ENCODE measurements around the gene IQSEC2. TPM values are rescaled to one million over a fixed set of nuclear protein-coding genes. Genes with fewer than 3 reads are reported as not detected.

The IQSEC2 gene
- total and polyA plus RNA-seq, 7 donors, result 8.2 to 63.8 (median 41.5) TPM

DNA sequence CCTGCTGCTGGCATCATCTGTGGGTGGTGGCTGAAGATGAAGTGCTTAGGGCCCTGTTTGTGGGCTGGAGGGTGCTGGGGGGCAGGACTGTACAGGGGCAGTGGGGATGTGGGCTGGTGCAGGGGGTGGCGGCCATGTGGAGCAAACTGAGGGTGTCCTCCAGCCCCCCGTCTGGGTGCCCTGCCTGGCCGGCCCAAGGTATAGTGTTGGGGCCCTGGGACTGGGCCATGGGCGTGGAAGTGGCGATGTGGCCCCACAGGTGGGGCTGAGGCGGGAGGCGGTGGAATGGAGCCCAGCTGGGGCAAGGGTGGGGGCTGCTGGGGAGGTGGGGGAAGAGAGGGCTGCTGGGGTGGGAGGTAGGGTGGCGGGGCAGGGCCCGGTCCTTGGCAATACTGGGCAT lies 46.9 kb downstream of the IQSEC2 start:
- Histone ChIP-seq H3K27ac (no peak overlapping the region), H3K27me3 (ENCODE audit: insufficient read depth in 3 of 3, low read length in 2 of 3) (peaks cover 0 to 26% (median 0%) of the 10 kb centered on the region in 3 donors), H3K9me3 (no peaks in the 10 kb centered on the region), H3K4me1 (no peaks in the 10 kb centered on the region), H3K36me3 (ENCODE audit: insufficient read depth in 1 of 2, low read depth in 1 of 2) (peaks cover 0 to 7% of the 10 kb centered on the region in 2 donors), H3K4me3 (no peak overlapping the region)
- DNase-seq (no peak), ATAC-seq (no peak)
- WGBS, 3 donors, result 92 to 96% (median 92%) methylated on average over 4 to 9 of the region's 9 CpGs
- intact Hi-C loops (cut with DNase I), result no loop called here
- TF ChIP-seq, protein P1, sequence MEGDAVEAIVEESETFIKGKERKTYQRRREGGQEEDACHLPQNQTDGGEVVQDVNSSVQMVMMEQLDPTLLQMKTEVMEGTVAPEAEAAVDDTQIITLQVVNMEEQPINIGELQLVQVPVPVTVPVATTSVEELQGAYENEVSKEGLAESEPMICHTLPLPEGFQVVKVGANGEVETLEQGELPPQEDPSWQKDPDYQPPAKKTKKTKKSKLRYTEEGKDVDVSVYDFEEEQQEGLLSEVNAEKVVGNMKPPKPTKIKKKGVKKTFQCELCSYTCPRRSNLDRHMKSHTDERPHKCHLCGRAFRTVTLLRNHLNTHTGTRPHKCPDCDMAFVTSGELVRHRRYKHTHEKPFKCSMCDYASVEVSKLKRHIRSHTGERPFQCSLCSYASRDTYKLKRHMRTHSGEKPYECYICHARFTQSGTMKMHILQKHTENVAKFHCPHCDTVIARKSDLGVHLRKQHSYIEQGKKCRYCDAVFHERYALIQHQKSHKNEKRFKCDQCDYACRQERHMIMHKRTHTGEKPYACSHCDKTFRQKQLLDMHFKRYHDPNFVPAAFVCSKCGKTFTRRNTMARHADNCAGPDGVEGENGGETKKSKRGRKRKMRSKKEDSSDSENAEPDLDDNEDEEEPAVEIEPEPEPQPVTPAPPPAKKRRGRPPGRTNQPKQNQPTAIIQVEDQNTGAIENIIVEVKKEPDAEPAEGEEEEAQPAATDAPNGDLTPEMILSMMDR (IDR thresholded peaks at IDR 0.05), result no peak

DNA sequence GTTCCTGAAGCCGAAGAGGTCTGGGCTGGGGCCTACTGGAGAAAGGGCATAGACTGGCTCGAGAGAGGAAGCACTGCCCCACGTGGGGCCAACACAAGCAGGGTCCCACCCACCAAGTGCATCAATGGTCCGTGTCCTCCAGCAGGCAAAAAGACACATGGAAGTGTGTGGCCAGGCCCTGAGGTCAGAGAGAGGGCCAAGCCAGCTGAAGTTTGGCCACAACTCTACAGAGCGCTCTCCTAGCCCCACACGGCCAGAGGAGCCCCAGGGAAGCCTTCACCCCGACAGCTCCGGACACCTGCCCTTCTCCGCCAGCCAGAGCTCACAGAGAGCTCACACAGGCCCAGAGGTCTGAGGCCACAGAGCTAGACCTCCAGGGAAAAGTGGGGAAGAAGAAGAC lies 47.8 kb downstream of the IQSEC2 start:
- Histone ChIP-seq H3K27ac (no peak overlapping the region), H3K36me3 (ENCODE audit: insufficient read depth in 1 of 2, low read depth in 1 of 2) (peaks cover 0 to under 1% of the 10 kb centered on the region in 2 donors), H3K27me3 (ENCODE audit: insufficient read depth in 3 of 3, low read length in 2 of 3) (peaks cover 0 to 25% (median 0%) of the 10 kb centered on the region in 3 donors), H3K4me1 (no peaks in the 10 kb centered on the region), H3K9me3 (no peaks in the 10 kb centered on the region), H3K4me3 (no peak overlapping the region)
- intact Hi-C loops (cut with DNase I), result no loop called here
- WGBS, 3 donors, result 77 to 84% (median 81%) methylated on average over 6 to 9 of the region's 9 CpGs
- TF ChIP-seq, protein P1 (IDR thresholded peaks at IDR 0.05), result no peak
- no peak for ATAC-seq
- no peak for DNase-seq

DNA sequence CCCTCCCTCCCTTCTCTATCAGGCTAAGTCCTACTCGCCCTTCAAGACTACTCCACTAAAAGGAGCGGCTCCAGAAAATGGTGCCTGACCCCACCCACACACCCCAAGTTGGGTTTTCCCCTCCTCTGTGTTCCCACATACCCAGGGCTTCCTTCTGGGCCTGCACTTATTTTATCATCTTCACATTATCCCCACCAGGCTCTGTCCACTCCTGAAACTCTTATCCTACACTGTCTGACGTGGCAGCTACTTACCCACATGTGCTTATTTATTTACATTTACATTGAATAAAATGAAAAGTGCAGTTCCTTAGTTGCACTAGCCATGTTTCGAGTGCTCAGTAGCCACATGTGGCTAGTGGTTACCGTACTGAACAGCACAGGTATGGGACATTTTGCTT lies 51.3 kb downstream of the IQSEC2 start:
- H3K9me3 ChIP-seq, result no peaks in the 10 kb centered on the region
- no peak overlapping the region for H3K4me3 ChIP-seq
- intact Hi-C loops (cut with DNase I), result no loop called here
- TF ChIP-seq, protein P1 (IDR thresholded peaks at IDR 0.05), result no peak
- ATAC-seq (no peak), DNase-seq (no peak)
- no peak overlapping the region for H3K27ac ChIP-seq
- H3K4me1 ChIP-seq, result no peaks in the 10 kb centered on the region
- WGBS, 3 donors, result 74 to 88% (median 87%) methylated on average over 3 to 5 of the region's 5 CpGs
- peaks cover 0 to 21% (median 0%) of the 10 kb centered on the region in 3 donors for H3K27me3 ChIP-seq (ENCODE audit: insufficient read depth in 3 of 3, low read length in 2 of 3)
- H3K36me3 ChIP-seq (ENCODE audit: insufficient read depth in 1 of 2, low read depth in 1 of 2), result no peaks in the 10 kb centered on the region

DNA sequence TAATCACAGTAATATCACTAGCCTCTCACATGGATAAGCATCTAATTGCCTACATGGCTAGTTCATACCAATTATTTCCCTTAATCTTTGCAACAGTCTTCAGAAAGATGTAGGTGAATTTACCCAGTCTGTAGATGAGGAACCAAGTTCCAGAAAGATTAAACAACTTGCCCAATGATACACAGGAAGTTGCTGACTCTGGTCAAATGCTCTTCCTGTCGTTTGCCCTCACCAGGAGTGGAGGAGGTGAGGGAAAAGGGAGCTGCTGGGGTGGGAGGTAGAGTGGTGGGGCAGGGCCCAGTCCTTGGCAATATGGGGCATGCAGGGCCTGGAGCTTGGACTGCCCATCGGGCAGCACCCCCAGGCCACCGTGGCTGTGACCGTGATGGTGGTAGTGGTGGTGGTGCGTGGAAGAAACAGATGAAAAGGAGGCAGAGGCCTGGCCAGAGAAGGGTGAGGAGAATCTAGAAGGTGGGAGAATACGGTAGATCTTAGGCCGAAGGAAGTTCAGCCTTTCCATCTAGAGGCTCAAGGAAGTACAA lies 54.1 kb downstream of the IQSEC2 start:
- DNase-seq, result no peak
- Histone ChIP-seq H3K36me3 (ENCODE audit: insufficient read depth in 1 of 2, low read depth in 1 of 2) (no peaks in the 10 kb centered on the region), H3K4me3 (no peak overlapping the region), H3K4me1 (peaks cover 12% of the 10 kb centered on the region), H3K27me3 (ENCODE audit: insufficient read depth in 3 of 3, low read length in 2 of 3) (peaks cover 0 to 11% (median 0%) of the 10 kb centered on the region in 3 donors), H3K27ac (no peak overlapping the region), H3K9me3 (no peaks in the 10 kb centered on the region)
- intact Hi-C loops (cut with DNase I), result loop anchor here in 1 of 2 donors (10.0 kb wide), 1 partner anchor 142 kb away; the partner anchor contains the start of gene TSPYL2
- TF ChIP-seq, protein P1 (IDR thresholded peaks at IDR 0.05), result no peak
- ATAC-seq, result no peak
- 79 to 81% (median 80%) methylated on average over 6 to 7 of the region's 7 CpGs for WGBS, 3 donors

Data from psoas muscle (tissue), 8 donors.